Raji (cell line): ENCODE measurements around the gene IGFALS.

Source experiments
- POLR2A ChIP-seq: IDR thresholded peaks from 2 replicates; pipeline ENCODE4 v1.6.1; 2011; ENCODE audit warnings: low read depth, low read length, control low read depth; ENCODE audit not compliant: insufficient read depth

Gene IGFALS

DNA sequence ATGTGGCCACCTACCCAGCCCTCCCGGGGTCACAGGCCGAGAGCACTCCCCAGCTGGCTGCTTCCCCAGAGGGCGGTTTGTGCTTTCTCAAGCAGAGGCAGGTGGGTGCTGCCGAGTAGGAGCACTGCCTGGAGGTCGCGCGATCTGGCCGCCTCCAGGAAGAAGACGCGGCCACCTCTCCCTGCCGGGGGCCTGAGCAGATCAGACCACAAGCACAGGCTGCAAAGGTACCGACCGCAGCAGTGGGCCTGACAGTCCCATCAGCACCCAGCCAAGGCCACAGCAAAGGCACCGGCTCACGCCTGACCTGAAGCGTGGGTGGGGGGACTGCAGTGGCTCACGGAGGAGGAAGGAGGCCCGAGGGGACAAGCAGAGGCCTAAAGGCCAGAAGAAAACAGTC, 15.2 kb upstream of the IGFALS start:
- TF ChIP-seq POLR2A, result no peak

DNA sequence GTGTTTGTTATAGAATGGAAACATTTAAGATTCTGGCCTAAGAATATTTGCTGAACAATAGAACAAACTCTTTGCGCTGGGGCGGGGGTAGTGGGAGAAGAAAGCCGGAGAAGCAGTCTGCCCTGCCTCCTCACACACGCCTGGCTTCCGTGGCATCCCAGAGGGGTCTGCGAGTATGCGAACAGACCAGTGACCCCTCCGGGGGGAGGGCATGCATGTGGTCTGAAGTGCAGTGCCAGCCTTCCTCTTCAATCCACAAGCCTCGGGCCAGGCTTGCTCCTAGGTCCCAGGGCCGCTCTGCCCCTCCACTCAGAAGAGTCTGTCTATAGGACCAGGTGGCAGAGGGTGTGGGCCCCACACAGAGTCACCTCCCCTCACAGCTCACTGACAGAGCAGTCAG, 14.1 kb upstream of the IGFALS start:
- no peak for TF ChIP-seq POLR2A

DNA sequence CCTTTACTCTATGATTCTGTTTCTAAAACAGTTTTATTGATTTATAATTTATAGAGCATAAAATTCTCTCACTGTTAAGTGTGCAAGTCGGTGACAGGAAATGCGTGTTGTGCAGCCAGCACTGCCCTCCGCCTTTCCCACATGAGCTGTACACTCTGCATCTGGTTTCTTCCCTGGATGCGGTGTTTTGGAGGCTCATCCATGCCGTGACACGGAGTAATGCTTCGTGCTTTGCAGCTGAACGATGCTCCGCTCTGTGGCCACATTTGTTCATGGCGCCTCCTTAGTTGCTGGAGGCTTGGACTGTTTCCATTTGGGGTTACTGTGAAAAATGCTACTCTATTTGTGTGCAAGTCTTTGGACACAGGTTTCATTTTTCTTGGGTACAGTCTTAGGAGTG, 7.2 kb upstream of the IGFALS start:
- TF ChIP-seq POLR2A, result no peak

DNA sequence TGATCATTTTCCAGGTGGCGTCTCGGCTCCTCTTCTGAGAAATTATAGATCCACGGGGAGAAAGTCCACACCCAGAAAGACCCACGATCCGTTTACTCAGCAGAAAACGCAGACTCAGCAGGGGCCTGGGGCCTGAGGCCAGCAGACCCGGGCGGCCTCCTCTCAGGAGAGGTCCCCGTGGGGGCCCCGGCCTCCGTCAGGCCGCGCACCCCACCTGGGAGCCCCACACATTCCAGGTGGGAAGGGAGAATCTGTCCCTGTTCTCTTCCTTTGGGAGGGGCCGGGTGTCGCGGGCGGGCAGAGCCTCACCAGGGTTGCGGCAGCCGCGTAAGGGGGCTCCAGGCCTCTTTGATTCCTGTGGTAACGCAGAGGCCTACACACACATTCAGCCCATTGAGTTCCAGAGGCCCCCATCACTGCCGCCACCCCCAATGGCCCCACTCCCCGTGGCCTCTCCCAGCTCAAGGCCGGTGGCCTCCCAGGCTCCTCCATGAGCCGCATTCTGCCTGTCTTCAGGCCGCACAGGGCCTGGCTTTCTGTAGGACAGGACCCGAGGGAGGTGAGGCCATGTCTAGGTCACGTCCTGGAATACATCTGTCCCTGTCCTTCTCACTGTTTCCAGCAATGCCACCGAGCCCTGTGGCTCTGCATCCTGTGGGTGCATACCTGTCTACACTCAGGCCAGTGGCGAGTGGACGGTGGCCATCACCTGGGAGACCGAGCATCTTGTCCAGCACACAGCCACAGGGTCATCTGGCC, 1.6 kb upstream of the IGFALS start:
- TF ChIP-seq POLR2A, result no peak

DNA sequence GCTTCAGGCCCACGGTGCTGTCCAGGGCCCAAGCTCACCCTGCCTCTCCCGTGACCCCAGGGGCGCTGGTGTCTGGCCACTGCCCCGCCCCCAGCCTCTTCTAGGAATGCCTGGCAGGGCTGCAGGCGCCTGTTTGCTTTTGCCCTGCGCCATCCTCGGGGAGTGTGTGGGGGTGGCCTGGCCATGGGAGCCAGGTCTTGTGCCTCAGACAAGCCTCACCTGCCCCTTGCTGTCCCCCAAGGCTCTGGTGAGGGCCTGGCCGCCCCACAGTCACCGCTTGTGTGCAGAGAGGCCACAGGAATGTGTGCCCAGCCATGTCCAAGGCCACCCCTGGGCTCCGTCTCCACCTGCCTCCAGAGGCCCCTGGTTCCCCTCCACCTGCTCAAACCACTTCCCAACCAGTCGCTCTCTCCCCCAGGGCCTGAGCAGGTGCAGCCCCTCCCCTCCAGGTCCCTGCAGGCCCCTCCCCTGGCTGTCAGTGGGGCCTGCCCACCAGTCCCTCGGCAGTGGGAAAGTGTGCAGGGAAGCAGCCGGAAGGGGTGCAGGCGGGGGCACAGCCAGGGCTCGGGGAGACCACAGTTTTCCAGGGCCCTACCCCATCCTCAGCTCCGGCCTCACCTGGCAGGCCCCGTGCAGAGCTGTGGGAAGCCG, 841 bp upstream of the IGFALS start:
- no peak for TF ChIP-seq POLR2A

DNA sequence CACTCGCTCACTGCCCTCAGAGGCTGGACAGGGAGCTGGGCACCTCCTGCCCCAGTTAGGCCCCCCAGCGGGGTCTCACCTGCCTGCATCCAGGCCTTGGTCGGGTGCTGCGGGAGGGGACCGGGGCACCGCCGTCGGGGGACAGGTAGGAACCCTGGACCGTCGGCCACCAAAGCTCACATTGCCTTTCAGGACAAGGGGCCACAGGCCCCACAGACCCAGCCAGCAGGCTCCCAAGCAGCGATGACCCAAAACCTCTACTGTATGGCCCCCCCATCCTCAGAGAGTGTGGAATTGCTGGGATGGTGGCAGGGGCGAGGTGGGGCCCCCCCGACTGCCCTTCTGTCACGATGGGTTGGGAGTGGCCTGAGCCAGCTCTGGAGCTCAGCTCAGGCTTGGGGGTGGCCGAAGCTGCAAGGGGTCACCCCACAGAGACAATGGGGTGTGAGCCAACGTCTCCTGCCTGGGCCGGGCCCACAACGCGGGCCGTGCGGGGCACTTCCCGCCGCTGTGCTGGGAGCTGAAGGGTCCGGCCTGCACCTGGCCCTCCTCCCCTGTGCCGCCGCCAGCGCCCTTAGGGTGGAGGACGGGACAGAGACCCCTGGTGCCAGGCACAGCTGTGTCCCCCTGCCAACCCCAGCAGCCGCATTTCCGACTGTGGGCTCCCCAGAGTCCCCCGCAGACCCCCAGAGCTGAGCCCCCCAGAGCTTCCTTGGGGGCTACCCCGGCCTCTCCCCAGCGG, 498 bp downstream of the IGFALS start:
- no peak for TF ChIP-seq POLR2A

DNA sequence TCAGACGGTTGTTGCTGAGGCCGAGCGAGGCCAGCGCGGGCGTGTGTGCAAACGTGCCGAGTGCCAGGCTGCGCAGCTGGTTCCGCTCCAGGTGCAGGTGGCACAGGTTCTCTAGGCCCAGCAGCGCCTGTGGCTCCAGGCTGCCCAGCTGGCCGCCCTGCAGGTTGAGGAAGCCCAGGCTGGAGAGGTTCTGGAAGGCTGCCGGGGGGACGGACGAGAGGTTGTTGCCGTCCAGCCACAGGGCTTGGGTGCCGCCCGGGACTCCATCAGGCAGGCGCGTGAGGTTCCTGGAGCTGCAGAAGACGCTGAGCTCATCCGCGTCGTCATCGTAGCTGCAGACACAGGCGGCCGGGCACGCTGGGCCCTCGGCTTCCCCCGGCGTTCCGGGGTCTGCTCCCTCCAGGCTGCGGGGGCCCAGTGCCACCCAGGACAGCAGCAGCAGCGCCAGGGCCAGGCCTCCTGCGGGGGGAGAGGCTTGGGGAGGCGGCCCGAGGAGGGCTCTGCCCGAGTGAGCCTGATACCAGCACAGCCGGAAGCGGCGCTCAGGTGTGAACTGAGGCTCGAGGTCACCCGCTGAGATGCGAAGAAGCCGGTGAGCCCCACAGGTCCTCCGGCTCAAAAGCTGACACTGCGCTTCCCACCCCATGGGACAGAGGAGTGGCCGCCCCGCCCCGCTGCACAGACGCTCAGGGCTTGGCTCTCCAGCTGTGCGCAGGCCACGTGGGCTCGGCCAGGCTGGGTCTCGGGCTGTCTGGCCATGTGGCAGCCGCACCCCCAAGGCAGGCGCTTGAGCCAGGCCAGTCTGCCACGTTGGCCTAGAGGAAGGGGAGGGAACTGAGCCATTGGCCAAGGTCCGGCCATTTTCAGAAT, 1.3 kb downstream of the IGFALS start:
- TF ChIP-seq POLR2A, result no peak

DNA sequence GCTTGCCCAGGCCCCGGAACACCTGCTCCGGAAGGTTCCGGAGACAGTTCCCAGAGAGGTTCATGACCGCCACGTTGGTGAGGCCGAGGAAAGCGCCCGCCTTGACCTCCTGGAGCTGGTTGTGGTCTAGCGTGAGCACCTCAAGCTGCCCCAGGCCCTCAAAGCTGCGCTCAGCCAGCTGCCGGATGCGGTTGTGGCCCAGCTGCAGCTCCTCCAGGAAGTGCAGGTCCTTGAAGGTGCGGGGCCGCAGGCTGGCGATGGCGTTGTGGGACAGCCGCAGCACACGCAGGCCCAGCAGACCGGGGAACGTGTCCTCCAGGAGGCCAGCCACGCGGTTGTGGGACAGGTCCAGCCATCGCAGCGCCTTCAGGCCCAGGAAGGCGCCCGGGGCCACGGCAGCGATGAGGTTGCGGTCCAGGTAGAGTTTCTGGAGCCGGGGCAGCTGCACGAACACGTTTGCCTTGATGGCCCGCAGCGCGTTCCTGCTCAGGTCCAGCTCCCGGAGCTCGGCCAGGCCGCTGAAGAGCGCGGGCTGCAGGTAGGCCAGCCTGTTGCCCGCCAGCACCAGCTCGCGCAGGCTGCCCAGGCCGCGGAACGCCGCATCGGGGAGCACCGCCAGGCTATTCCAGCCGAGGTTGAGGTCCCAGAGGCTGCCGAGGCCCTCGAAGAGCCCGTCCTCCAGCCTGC, 2.1 kb downstream of the IGFALS start:
- TF ChIP-seq POLR2A, result no peak

DNA sequence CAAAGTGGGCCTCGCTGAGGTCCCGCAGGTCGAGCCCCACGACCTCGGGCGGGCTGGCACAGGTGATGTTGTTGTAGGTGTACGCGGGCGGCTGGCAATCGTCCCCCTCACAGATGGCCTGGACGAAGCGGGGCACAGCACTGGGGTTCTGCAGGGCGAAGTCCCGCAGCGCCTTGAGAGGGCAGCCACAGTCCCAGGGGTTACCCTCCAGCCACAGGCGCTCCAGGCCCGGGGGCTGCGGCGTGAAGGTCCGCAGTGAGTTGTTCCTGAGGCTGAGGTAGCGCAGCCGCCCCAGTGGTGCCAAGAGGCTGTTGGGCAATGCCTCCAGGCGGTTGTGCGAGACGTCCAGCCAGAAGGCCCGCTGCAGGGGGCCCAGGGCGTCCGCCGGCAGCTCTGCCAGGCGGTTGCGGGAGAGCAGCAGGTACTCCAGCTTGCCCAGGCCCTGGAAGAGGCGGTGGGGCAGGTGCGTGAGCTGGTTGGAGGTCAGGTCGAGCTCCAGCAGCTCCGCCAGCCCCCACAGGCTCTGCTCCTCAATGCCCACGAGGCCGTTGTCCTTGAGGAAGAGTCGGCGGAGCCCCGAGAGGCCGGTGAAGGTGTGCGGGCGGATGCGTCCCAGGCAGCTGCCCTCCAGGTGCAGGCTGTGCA, 2.8 kb downstream of the IGFALS start:
- TF ChIP-seq POLR2A, result no peak

DNA sequence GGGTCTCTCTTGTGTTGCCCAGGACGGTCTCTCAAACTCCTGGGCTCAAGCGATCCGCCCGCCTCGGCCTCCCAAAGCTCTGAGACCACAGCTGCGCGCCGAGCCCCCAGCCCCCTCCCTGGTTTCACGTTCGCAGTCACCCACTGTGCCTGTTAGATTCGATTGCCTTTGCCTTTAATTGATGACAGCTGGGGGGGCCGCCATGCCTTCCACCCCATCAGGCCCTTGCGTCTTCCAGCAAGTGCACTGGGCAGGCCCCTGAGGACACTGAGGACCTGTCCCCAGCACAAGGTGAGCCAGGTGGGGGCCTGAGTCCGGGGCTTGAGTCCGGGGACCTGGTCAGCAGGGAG, 3.3 kb downstream of the IGFALS start:
- TF ChIP-seq POLR2A, result no peak

DNA sequence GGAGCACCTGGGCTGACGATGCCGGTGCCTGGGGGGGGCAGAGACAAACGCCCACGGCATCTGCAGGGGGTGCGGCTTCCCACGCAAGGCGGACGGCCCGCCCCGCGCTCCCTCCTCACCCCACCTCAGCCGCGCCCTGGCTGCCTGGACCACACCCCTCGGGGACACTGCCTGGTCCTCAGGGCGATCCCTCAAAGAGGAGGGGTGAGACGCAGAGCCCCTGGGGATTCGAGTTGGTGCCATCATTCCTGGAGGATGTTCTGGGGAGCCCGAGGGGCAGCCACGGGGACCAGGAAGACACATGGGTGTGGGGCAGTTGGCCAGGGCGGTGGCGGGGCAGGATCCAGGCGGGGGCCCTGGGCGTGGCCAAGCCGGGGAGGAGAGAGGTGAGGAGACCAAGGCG, 3.9 kb downstream of the IGFALS start:
- no peak for TF ChIP-seq POLR2A

DNA sequence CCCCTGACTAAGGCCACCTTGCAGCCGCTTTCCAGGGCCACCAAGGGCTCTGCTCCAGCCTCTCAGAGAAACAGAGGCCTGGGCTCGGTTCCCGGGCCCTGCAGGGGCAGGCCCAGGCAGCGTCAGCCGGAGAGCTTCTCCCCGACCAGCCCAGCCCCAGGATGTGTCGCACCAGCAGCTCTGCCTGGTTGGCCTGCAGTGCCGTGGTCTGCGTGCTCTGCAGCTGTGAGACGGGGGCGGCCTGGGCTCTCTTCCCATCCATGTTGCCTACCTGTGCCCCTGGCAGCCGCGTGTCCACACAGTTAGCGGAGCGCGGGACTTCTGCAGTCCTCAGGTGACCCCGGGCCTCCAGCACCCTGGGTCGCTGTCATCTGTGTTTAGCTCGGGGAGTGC, 4.8 kb downstream of the IGFALS start:
- no peak for TF ChIP-seq POLR2A

DNA sequence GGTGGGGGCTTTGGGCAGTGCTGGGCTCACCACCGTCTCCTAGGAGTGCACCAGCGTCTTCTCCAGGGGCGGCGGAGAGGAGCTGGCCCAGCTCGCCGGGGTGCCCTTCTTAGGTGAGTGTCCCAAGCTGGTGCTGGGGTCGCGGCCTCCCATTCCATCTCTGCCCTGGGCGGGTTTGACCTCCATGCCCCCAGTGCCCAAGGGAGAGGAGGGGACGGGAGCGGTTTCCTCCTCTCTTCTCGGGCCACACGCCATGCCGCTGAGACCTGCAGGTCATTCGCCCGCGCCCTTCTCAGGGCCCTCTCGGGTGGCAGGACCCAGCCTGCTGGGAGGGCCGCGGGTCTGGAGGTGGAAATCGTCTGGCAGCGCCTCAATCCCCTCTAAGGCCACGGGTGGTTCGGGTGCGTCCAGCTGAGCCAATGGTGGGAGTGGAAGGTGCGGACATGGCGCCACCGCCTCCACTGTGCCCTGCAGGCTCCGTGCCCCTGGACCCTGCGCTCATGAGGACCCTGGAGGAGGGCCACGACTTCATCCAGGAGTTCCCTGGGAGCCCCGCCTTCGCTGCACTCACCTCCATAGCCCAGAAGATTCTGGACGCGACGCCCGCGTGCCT, 5.3 kb downstream of the IGFALS start:
- TF ChIP-seq POLR2A, result no peak
